ENCODE results near the gene FOXG1. TPM values are rescaled to one million over a fixed set of nuclear protein-coding genes. Genes with fewer than 3 reads are reported as not detected.

The FOXG1 gene
- total RNA-seq, 1 donor from 2014 or later: not detected

DNA sequence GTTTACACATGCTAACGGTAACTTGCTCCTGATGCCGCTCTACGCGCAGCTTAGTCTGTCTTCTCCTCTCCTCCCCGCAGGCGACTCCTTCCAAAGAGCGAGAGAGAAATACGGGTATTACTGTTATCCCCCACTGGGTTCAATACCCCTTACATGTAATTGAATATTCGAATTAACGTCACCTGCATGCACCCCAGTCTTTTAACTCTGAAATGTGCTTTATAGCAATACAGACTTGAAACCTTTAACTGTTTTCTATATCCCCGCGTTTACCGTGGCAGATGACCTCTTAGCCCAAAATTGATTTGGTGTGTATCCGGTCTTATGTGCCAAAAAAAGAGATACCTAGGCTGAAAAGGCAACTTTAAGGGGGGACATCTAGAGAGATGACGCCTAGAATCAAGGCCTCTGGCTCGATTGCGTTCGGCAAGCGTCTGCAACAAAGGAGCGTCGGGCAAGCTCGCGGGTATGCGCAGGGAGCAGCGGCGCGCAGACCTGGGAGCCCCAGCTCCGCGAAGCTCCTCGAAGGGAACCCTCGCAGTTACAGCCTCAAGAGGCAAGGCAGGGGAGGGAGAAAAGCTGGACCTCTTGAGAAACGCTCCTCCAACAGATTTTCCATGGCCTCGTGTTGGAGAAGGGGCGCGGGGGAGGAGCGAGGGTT, 6.8 kb upstream of the FOXG1 start:
- Histone ChIP-seq H3K4me3 (ENCODE audit: low read depth, low read length) (no peak overlapping the region), H3K27me3 (ENCODE audit: control insufficient read depth, insufficient read depth, low read length) (peaks cover 70% of the 10 kb centered on the region), H3K36me3 (ENCODE audit: control insufficient read depth, insufficient read depth, low read length) (no peaks in the 10 kb centered on the region)
- no peak for TF ChIP-seq CTCF (IDR thresholded peaks at IDR 0.05; ENCODE audit: insufficient read depth, low read length, severe bottlenecking)
- DNase-seq (ENCODE audit: low read depth) (no peak), FAIRE-seq (no peak)

- DNase-seq (ENCODE audit: low read depth) (no peak), FAIRE-seq (no peak)
- H3K27me3 ChIP-seq (ENCODE audit: control insufficient read depth, insufficient read depth, low read length): peaks cover 71% of the 10 kb centered on the region
- no peak overlapping the region for H3K4me3 ChIP-seq (ENCODE audit: low read depth, low read length)
- no peaks in the 10 kb centered on the region for H3K36me3 ChIP-seq (ENCODE audit: control insufficient read depth, insufficient read depth, low read length)
- no peak for TF ChIP-seq CTCF (IDR thresholded peaks at IDR 0.05; ENCODE audit: insufficient read depth, low read length, severe bottlenecking)
Observed at GRCh38 chr14:28760431-28760996, 6.1 kb upstream of the FOXG1 start.

DNA sequence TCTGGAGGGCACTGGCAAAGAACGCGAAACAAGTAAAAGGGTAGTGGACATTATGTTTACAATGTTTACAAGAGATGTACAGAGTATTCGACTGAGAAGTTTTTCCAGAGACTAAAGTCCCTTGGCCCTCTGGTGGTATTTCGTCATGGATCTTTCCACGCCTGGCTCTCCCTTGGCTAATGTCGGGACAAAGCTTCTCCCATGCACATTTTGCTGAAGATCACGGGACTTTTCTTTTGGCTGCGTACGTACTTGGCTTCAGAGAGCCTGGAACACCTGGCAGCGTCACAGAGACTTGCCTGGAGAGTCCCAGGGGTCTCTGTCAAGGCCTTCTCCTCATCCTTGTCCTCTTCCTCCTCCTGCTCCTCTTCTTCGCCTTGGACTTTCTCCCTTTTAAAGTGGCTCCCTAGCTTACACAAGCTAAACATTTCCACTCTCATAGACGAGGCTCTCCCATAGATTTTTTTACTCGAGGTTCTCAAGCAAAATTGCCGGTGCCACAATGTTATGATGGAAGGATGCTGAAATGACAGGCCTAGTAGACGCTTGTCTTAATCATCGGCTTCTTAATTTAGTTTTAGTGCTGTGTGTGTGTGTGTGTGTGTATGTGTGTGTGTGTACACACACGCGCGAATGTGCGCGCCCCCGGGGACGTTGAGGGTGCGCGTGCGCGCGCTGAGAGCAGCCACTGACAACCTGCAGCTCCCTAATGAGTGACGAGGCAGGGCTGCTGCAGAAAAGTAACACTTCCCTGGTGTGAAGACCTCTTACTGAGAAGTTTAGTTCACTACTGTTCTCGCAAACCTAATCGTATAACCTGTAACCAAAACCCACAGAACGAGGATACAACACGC, 4.9 kb upstream of the FOXG1 start:
- DNase-seq (ENCODE audit: low read depth) (no peak), FAIRE-seq (no peak)
- TF ChIP-seq CTCF (IDR thresholded peaks at IDR 0.05; ENCODE audit: insufficient read depth, low read length, severe bottlenecking): no peak
- Histone ChIP-seq H3K4me3 (ENCODE audit: low read depth, low read length) (no peak overlapping the region), H3K36me3 (ENCODE audit: control insufficient read depth, insufficient read depth, low read length) (no peaks in the 10 kb centered on the region), H3K27me3 (ENCODE audit: control insufficient read depth, insufficient read depth, low read length) (peaks cover 67% of the 10 kb centered on the region)

GRCh38 chr14:28762303-28762954, 4.2 kb upstream of the FOXG1 start:
- H3K36me3 ChIP-seq (ENCODE audit: control insufficient read depth, insufficient read depth, low read length): no peaks in the 10 kb centered on the region
- H3K4me3 ChIP-seq (ENCODE audit: low read depth, low read length): no peak overlapping the region
- no peak for TF ChIP-seq CTCF (IDR thresholded peaks at IDR 0.05; ENCODE audit: insufficient read depth, low read length, severe bottlenecking)
- DNase-seq (ENCODE audit: low read depth) (no peak), FAIRE-seq (no peak)
- peaks cover 64% of the 10 kb centered on the region for H3K27me3 ChIP-seq (ENCODE audit: control insufficient read depth, insufficient read depth, low read length)

DNA sequence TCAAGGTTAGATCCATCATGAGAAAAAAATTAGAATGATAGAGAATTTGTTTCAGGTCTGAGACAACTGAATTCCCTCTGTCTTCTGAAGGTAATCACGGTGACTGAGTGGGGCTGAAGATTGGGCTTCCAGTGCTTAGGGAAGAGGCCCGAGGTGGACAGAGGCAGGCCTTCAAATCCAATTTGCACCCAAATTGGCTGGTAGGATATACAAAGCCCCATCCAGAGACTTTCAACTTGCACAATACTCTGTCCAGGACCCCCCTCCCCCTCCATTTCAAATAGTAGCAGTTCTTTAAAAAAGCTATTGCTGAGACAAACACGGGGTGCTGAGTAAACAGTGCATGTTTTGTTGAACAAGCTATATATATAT, 3.6 kb upstream of the FOXG1 start:
- DNase-seq (ENCODE audit: low read depth) (no peak), FAIRE-seq (no peak)
- H3K4me3 ChIP-seq (ENCODE audit: low read depth, low read length): no peak overlapping the region
- no peaks in the 10 kb centered on the region for H3K36me3 ChIP-seq (ENCODE audit: control insufficient read depth, insufficient read depth, low read length)
- no peak for TF ChIP-seq CTCF (IDR thresholded peaks at IDR 0.05; ENCODE audit: insufficient read depth, low read length, severe bottlenecking)
- H3K27me3 ChIP-seq (ENCODE audit: control insufficient read depth, insufficient read depth, low read length): peaks cover 64% of the 10 kb centered on the region

Measured in bronchial epithelial cell (primary cell).